Vagina (tissue), 2 donors: ENCODE results near the gene PRRC2B.

ENCODE experiments used
- CTCF ChIP-seq, 3 experiments: fragments of 450-650 bp in 2 of 3; fragments of 200-600 bp in 1 of 3; sonication (generic) in 1 of 3; IDR thresholded peaks; one replicate each; pipeline ENCODE4 v1.5.1; 2017 to 2019; ENCODE audit warnings: antibody characterized with exemption in 3 of 3, mild to moderate bottlenecking in 2 of 3, moderate library complexity in 2 of 3
- POLR2A ChIP-seq, 2 donors: fragments of 450-650 bp; IDR thresholded peaks; one replicate each; pipeline ENCODE4 v1.6.1; 2017; ENCODE audit warnings: antibody characterized with exemption in 2 of 2, mild to moderate bottlenecking in 2 of 2, moderate library complexity in 2 of 2

DNA sequence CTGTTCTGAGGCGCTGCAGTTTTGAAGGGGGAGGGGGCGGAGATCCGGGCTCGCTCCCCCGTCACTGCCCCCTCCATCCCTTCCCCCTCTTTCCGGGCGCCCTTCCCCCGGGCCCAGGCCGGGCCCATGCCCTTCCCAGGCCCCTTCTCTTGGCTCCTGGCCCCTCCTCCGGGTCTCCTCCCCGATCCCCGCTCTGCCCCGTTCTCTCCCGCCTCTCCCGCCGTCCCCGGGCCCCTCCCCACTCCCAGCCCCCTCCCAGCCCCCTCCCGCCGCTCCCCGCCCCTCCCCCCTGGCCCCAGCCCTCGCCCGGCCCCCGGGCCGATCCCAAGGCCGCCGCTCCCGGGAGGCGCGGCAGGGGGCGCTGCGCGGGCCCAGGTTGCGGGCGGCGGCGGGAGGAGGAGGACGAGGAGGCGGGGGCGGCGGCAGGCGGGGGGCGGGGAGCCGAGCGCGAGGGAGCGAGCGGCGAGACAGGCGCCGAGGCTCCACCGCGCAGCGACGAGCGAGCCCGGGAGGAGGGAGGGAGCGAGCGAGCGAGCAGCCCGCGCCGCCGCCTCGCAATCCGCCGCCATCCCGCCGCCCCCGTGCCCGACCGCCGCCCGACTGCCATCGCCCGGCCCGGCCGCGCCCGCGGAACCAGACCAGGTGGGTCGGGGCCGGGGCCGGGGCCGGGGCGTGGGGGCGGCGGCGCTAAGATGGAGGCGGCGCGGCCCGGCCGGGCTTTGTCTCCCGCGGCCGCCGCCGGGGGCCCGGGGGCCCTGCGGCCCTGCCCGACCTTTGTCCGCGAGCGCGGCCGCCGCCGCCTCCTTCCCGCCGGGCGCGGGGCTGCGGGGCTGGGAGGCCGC is at the start of gene PRRC2B:
- TF ChIP-seq POLR2A (IDR thresholded peaks at IDR 0.05) (peak in 1 of 2 donors; percentile 66), CTCF (IDR thresholded peaks at IDR 0.05) (peak in 1 of 3 experiments; percentile 39)
